NCI-H187 (cell line): ENCODE measurements around the gene AMTN.

Experiments
- DNase-seq, 2 experiments: peaks; one replicate each; lab custom pipeline; 2025; lab: John Stamatoyannopoulos, UW

Gene AMTN

DNA sequence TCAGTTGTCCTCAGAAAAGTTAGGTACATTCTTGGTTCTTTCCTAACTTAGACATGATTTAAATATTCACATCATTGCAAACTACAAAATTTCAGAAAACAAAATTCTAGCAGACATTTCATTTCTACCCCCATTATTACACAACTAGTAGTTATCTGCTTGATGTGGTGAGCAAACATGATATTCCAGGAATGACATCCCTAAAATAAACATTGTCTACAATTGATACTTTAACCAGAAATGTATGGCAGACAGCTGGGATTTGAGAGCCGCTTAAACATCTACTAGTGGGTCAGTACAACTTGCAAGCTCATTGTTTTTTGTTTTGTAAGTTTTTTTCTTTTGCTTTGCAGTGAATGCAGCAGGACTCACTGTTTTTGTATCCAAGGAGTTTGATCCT is 41.6 kb downstream of the AMTN start:
- no peak for DNase-seq

DNA sequence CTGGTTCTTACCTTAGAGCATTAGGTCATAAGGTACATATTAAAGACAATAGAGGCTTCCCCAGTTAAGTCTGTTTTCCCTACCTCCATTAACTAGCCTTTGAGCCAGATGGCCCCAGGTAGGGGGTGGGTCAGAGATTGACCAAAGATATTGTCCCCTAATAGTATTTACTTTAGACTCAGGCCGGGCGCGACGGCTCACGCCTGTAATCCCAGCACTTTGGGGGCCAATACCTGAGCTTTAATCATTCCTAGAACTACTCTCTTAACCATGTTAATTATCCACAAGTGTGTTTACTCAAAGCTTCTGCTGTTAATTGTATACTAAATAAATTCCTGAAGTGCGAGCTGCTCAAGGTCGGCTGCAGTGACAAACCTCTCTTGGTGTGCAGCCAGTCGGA is 45.7 kb downstream of the AMTN start:
- DNase-seq: no peak

DNA sequence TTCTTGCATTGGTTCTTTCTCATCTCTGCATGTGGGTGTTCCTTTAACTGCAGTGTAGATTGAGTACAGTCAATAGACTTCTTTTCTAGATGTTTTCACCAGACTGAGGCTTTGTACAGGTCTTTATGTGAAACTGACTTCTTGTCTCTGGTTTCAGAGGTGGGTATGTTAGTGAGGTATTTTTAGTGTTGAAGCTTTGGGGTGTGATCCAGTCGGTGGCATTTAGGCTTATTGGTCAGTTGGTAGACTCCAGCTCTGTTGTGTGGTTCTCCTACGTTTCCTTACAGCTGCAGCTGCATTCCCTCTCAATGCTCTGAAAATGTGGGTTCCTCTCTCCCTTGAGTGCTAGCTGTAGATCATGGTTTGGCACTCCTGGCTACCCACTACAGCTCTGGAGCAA is 52.4 kb downstream of the AMTN start:
- no peak for DNase-seq

DNA sequence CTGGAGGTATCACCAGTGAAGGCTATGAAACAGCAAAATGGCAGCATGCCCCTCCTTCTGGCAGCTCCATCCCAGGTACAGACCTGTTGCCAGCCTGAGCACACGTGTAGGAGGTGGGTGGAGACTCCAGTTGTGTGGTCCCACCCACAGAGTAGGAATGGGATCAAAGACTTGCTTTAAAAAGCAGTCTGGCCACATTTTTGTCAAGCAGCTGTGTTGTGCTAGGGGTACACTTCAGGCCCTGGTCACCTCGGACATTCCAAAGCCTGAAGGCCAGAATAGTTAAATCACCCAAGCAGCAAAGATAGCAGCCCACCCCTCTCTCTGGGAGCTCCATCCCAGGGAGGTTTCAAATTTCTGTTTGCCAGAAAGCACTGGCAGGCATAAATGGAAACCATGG is 53.4 kb downstream of the AMTN start:
- DNase-seq: no peak

DNA sequence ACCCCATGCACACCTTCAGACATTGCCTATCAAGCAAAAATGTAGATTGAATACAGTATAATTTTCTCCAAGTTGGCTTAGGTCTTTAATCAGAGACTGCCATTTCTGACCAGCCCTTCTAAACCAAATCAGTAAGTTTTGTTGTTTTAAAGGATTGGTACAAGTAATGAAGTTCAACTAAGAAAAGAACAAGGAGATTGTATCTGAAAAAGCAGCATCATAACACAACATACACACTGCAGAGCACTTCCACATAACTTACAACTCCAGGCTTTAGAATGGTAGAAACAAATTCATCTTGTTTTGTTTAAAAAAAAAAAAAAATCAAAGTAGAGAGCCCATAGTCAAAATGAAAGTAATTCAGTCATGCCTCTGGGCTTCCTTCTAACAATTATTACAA is 57.6 kb downstream of the AMTN start:
- DNase-seq: no peak

DNA sequence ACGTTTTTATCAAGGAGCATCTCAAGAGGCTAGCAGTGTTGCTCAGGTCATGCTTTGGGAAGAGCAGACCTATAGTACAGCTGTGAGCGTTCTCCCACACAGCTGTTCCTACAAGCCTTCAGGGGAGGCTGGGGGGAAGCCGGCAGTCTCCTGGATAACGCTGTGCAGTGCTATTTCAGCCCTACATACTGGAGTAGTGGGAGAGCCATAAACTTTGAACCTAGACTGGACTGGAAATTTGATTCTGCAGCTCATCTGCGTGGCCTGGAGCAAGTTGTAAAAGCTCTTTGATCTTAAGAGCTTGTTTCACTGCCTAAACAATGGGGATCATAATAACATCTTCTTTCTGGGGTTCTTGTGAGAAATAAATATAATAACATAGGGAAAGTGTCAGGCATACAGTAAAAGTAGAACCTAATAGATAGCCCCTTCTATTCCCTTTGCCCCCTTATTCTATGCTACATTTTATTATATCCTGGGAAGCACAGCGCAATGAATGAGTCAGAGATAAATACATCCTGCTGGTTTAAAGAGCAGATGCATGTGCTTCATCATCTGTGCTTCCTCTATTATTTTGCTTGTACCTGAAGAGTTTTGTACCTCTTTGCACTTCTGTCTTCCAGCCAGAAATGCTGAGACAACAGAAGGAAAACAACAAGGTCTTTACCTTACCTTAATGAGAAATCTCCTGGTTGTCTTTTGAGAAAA is 59.0 kb downstream of the AMTN start:
- no peak for DNase-seq

DNA sequence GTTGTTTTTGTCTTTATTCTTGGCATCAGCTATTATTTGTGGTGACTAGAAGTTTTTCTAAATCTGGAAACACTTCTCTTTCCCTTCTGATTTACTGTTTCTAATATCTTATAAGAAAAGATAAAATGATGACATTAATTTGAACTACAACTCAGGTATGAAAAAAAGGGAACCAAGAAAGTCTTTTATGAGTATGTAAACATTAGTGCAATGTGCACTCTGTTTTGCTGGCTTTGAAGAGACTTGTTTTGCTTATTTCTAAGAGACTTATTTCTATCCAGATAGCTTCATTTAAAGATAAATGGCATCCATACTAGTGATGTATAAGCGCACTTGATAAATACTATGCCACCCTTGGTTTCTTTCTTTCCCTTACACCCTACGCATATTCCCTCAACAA is 63.6 kb downstream of the AMTN start:
- no peak for DNase-seq
